ENCODE measurements around the gene ZNF512. TPM values are rescaled to one million over a fixed set of nuclear protein-coding genes. Genes with fewer than 3 reads are reported as not detected.

ZNF512 gene
- total RNA-seq, 1 donor from 2014 or later = 30.8 TPM

DNA sequence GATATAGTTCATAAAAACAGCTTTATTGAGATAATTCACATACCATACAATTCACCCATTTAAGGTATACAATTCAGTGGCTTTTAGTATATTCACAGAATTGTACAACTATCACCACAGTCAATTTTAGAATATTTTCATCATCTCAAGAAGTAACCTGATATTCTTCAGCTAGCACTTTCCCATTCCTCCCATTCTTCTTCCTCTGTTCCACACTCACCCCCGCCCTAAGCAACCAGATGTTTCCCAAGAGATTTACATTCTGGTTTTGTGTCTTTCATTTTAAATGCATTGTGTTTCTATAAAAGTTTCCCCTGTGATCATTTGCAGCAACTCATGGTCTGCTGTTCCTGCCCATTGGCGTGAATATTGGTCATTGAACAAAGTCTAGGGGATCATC lies 51.4 kb downstream of the ZNF512 start:
- Histone ChIP-seq H3K4me1 (peaks cover 8% of the 10 kb centered on the region), H3K27me3 (no peaks in the 10 kb centered on the region), H3K9me3 (no peaks in the 10 kb centered on the region), H3K4me3 (no peak overlapping the region), H3K27ac (no peak overlapping the region), H3K36me3 (peaks cover 88% of the 10 kb centered on the region)
- TF ChIP-seq, protein P1, sequence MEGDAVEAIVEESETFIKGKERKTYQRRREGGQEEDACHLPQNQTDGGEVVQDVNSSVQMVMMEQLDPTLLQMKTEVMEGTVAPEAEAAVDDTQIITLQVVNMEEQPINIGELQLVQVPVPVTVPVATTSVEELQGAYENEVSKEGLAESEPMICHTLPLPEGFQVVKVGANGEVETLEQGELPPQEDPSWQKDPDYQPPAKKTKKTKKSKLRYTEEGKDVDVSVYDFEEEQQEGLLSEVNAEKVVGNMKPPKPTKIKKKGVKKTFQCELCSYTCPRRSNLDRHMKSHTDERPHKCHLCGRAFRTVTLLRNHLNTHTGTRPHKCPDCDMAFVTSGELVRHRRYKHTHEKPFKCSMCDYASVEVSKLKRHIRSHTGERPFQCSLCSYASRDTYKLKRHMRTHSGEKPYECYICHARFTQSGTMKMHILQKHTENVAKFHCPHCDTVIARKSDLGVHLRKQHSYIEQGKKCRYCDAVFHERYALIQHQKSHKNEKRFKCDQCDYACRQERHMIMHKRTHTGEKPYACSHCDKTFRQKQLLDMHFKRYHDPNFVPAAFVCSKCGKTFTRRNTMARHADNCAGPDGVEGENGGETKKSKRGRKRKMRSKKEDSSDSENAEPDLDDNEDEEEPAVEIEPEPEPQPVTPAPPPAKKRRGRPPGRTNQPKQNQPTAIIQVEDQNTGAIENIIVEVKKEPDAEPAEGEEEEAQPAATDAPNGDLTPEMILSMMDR (IDR thresholded peaks at IDR 0.05) = no peak
- DNase-seq (no peak), ATAC-seq (no peak)
- intact Hi-C loops (cut with DNase I) = no loop called here

DNA sequence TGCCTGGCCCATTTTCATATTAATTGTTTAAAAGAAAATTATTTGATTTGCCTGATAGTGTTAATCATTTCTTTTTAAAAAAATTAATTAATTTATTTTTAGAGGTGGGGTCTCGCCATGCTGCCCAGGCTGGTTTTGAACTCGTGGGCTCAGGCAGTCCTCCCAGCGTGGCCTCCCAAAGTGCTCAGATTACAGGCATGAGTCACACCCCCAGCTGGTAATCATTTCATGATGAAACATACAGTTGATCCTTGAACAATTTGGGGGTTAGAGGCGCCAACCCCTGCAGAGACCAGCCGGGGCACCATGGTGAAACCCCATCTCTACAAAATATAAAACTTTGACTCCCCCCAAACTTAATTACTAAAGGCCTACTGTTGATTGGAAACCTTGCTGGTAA lies 53.9 kb downstream of the ZNF512 start:
- TF ChIP-seq, protein P1 (IDR thresholded peaks at IDR 0.05) = no peak
- DNase-seq (no peak), ATAC-seq (no peak)
- no peak overlapping the region for H3K27ac ChIP-seq
- H3K4me3 ChIP-seq = no peak overlapping the region
- H3K27me3 ChIP-seq = no peaks in the 10 kb centered on the region
- intact Hi-C loops (cut with DNase I) = no loop called here
- no peaks in the 10 kb centered on the region for H3K4me1 ChIP-seq
- no peaks in the 10 kb centered on the region for H3K9me3 ChIP-seq
- H3K36me3 ChIP-seq = peaks cover 99% of the 10 kb centered on the region

DNA sequence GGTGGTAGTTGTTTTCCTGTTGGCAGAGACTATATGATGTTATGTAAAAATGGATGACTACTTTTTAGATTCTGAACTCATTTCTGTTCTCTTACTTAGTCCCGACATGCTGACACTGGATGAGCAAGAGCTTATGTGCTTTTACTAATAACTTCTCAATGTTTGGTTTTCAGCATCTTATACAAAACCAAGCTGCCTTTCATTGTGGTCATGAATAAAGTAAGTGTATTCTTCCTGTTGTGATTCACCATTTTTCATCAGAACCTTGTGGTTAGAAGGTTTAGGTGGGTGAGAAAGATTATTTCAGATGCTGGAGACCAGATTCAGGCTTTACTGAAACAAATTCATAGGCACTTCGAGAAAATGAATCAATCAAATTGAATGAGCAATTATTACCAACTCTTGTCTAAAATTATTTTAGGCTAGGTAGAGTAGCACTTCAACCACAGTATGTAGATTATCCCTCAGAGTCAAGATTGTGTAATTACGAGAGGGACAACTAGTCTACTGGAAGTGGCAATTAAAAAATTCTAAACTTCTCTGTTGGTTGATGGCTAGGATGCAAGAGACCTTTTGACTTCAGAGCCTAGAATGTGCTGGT lies 55.3 kb downstream of the ZNF512 start:
- H3K27me3 ChIP-seq = no peaks in the 10 kb centered on the region
- H3K27ac ChIP-seq = no peak overlapping the region
- no peak overlapping the region for H3K4me3 ChIP-seq
- H3K4me1 ChIP-seq = no peaks in the 10 kb centered on the region
- intact Hi-C loops (cut with DNase I) = no loop called here
- TF ChIP-seq, protein P1 (IDR thresholded peaks at IDR 0.05) = no peak
- H3K9me3 ChIP-seq = no peaks in the 10 kb centered on the region
- H3K36me3 ChIP-seq = peaks cover 96% of the 10 kb centered on the region
- DNase-seq (no peak), ATAC-seq (no peak)

DNA sequence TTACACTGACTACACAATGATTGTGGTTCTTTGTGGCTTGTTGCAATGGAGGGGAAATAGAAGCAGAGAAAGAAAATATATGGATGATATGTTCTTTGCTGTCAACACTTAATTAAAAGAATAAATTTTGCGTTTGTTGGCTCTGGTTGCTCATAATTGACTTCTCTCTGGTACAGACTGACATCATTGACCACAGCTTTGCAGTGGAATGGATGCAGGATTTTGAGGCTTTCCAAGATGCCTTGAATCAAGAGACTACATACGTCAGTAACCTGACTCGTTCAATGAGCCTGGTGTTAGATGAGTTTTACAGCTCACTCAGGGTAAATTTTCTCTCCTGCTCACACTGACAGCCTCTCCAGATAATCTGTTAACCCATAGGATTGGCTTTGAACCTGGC lies 55.9 kb downstream of the ZNF512 start:
- DNase-seq (no peak), ATAC-seq (no peak)
- Histone ChIP-seq H3K4me3 (no peak overlapping the region), H3K27me3 (no peaks in the 10 kb centered on the region), H3K27ac (no peak overlapping the region), H3K4me1 (no peaks in the 10 kb centered on the region), H3K9me3 (no peaks in the 10 kb centered on the region), H3K36me3 (peaks cover 95% of the 10 kb centered on the region)
- TF ChIP-seq, protein P1 (IDR thresholded peaks at IDR 0.05) = no peak
- intact Hi-C loops (cut with DNase I) = no loop called here

DNA sequence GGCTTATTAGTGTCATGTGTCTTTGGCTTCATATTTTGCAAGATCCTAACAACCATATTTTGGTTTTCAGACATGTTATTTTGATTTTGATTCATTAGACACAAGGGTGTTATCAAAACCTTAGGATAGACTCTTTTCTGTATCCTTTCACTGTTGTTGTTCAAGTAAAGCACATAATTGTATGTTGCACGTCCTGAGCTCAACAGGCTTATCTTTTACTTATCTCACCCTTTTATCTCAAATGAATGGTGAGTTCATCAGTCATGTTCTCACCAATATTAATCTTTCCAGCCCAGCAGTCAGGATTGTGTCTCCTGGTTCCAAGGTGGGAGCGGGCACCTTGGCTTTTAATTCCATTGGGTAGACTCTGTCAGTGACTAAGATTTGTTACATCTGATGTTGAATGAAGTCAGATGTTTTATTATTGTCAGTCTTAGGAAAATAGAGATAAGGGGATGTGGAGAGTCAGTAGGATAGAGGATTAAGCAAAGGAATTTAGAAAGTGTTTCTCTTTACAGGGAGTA lies 57.9 kb downstream of the ZNF512 start:
- ATAC-seq (no peak), DNase-seq (no peak)
- TF ChIP-seq, protein P1 (IDR thresholded peaks at IDR 0.05) = no peak
- intact Hi-C loops (cut with DNase I) = no loop called here
- Histone ChIP-seq H3K4me3 (no peak overlapping the region), H3K27me3 (no peaks in the 10 kb centered on the region), H3K36me3 (peaks cover 92% of the 10 kb centered on the region), H3K9me3 (no peaks in the 10 kb centered on the region), H3K27ac (no peak overlapping the region), H3K4me1 (no peaks in the 10 kb centered on the region)

DNA sequence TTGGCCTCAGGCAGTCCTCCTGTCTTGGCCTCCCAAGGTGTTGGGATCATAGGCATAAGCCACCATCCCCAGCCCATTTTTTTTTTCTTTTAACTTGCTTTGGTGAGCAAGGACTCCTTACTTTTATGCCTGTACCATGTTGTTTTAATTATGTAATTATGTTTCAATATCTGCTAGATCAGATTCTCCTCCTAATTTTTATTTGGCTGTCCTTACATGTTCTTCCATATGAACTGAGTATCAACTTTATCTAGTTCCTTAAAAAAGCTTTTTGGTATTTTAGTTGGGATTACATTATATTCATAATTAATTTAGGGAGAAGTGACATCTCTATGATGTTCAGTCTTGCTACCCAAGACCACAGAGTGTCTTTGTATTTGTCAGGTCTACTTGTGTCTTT lies 62.4 kb downstream of the ZNF512 start:
- DNase-seq (no peak), ATAC-seq (no peak)
- TF ChIP-seq, protein P1 (IDR thresholded peaks at IDR 0.05) = no peak
- Histone ChIP-seq H3K4me1 (no peaks in the 10 kb centered on the region), H3K27ac (no peak overlapping the region), H3K27me3 (no peaks in the 10 kb centered on the region), H3K36me3 (peaks cover 92% of the 10 kb centered on the region), H3K4me3 (no peak overlapping the region), H3K9me3 (no peaks in the 10 kb centered on the region)
- intact Hi-C loops (cut with DNase I) = no loop called here
